Activated naive CD8-positive, alpha-beta T cell treated with anti-CD3 and anti-CD28 coated beads, Interleukin-2, amount 10 ng/mL, durations not matched to agents 7 days and 5 days (primary cell): Measurements from ENCODE around the gene AHNAK. TPM values are rescaled to one million over a fixed set of nuclear protein-coding genes. Genes with fewer than 3 reads are reported as not detected.
"Not testable (repeated sequence)": the region's sequence is repeated elsewhere in the genome, so short reads cannot be mapped to it uniquely, and the experiment has no call there.

Experiments
- ATAC-seq: fragments of 150-1000 bp; cut with Tn5 transposase; one replicate; pipeline ENCODE4 v1.10.0; 2021; ENCODE audit warnings: low read depth, moderate library complexity
- POLR2A ChIA-PET: fragments of 350-600 bp; sonication (Branson Sonifier 250); formaldehyde crosslinking; loops from one replicate; lab custom pipeline; 2021; ENCODE audit warnings: antibody characterized with exemption; lab: Charles Lee
- DNase-seq: peaks from one replicate; pipeline ENCODE4 v3.0.0; 2021
- H3K27ac Mint-ChIP-seq: one replicate; pipeline ENCODE4 v1.8.0; 2022; ENCODE audit warnings: mild to moderate bottlenecking, mixed read lengths
- H3K27me3 Mint-ChIP-seq: one replicate; pipeline ENCODE4 v1.8.0; 2022; ENCODE audit warnings: mild to moderate bottlenecking, moderate library complexity, mixed read lengths
- H3K36me3 Mint-ChIP-seq: one replicate; pipeline ENCODE4 v1.8.0; 2021; ENCODE audit warnings: mild to moderate bottlenecking, mixed read lengths
- H3K4me1 Mint-ChIP-seq: one replicate; pipeline ENCODE4 v1.8.0; 2021; ENCODE audit warnings: mixed read lengths
- H3K4me3 Mint-ChIP-seq: one replicate; pipeline ENCODE4 v1.8.0; 2022; ENCODE audit warnings: mild to moderate bottlenecking, moderate library complexity, mixed read lengths
- H3K9me3 Mint-ChIP-seq: one replicate; pipeline ENCODE4 v1.8.0; 2021; ENCODE audit warnings: mixed read lengths
- total RNA-seq, 2 experiments: library from RNA; stranded (reverse); gene quantifications; one replicate each; pipeline ENCODE4 v1.2.3, GENCODE V29; 2021

Gene AHNAK
- total RNA-seq, 2 experiments from 2014 or later = 278 to 344 TPM

DNA sequence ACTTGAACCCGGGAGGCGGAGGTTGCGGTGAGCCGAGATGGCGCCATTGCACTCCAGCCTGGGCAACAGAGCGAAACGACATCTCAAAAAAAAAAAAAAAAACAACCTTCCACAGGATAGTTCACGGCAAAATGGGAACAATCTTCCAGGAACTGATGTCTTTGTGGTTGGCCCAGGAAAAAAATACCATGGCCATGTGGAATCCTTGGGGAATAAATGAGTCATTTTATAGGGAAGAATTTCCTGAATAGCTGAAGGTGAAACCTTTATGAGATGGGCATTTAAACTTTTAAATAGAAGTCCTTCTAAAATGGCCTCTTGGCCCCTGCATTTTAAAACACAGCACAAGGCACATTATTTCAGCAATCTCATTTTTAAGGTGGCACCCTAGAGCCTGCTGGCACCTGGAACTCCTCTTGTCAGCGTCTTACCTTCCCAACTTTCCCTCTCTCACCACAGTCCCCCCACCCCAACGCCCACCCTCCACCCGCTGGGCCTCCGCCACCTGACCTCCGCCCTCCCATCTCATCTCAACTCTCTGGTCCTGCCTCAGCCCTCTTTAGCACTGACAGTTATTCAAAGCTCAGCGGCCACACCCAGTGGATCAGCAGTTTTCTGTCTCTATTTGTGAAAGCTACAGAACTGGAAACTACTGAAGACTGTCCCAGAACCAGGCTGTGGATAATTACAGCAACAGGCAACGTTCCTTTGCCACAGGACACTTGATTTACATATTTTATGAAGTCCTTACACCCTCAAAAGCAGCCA lies 84.7 kb downstream of the AHNAK start:
- Mint-ChIP-seq H3K9me3 (no peaks in the 10 kb centered on the region), H3K36me3 (no peaks in the 10 kb centered on the region), H3K4me3 (no peak overlapping the region), H3K4me1 (peaks cover 2% of the 10 kb centered on the region), H3K27me3 (peaks cover 3% of the 10 kb centered on the region), H3K27ac (no peak overlapping the region)
- POLR2A ChIA-PET = no interaction called here
- DNase-seq = no peak
- no peak for ATAC-seq

DNA sequence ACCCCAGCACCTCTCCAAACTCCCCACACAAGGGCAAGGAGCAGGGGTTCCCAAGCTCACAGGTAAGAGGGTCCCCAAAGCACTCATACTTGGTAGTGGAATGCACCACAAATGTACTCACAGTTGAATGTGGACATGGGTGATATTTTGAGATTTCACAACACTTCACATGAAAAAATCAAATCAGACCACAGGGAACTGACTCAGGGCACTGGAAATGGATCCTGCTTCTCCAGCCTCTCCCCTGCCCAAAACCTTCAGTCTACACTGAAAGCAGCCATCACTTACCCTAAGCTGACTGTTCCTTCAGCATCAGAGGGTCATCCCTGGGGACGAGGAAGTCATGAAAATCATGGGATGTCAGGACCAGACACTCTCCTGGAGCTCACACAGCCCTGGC lies 87.5 kb downstream of the AHNAK start:
- H3K4me1 Mint-ChIP-seq = peaks cover 2% of the 10 kb centered on the region
- no peak overlapping the region for H3K4me3 Mint-ChIP-seq
- no peaks in the 10 kb centered on the region for H3K36me3 Mint-ChIP-seq
- DNase-seq = no peak
- no peak for ATAC-seq
- peaks cover 3% of the 10 kb centered on the region for H3K27me3 Mint-ChIP-seq
- H3K27ac Mint-ChIP-seq = no peak overlapping the region
- no peaks in the 10 kb centered on the region for H3K9me3 Mint-ChIP-seq
- POLR2A ChIA-PET = no interaction called here

DNA sequence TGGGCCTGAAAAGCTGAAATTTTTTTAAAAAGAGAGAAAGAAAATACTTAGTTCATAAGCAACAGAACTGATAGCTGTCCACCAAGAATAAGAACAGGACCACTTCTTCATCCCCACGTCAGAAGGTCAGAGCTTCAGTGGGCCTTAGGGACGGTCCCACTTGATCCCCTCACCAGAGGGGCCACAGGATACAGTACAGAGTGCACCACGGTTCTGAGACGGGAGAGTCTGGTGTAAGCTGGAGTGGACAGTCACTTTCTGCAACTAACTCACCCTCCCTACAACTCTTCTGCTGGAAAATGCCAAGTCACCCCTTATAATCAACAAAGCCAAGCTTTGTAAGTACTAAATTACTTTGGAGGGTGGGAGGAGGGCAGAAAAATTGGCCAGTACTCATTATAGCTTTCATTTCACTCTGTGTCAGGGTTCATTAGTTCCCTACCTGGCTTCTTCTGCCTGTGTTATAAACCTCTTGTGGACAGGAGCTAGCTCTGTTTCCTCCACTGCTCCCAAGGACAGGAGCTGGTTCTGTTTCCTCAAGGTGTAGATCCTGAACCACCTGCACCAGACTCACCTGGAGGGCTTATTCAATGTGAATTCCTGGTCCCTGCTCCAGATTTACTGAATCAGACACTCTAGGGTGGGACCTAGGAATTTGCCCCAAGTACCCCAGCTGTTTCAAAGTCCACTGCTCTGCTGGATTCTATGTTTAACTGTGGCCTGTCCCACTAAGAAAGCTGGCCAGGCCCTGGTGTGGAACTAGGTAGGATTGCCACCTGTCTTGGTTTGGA lies 88.2 kb downstream of the AHNAK start:
- Mint-ChIP-seq H3K27me3 (peaks cover 2% of the 10 kb centered on the region), H3K4me1 (peaks cover 2% of the 10 kb centered on the region), H3K36me3 (no peaks in the 10 kb centered on the region), H3K9me3 (no peaks in the 10 kb centered on the region), H3K27ac (no peak overlapping the region), H3K4me3 (no peak overlapping the region)
- DNase-seq = no peak
- POLR2A ChIA-PET = no interaction called here
- ATAC-seq = no peak

DNA sequence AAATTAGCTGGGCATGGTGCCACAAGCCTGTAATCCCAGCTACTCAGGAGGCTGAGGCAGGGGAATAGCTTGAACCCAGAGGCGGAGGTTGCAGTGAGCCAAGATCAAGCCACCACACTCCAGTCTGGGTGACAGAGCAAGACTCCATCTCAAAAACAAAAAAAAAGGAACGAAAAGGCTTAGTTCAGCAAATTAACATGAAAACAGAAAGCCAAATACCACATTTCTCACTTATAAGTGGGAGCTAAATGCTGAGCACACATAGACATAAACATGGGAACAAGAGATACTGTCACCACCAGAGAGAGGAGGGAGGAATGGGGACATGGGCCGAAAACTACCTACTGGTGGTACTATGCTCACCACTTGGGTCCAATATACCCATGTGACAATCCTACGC lies 89.1 kb downstream of the AHNAK start:
- Mint-ChIP-seq H3K36me3 (no peaks in the 10 kb centered on the region), H3K27ac (no peak overlapping the region), H3K27me3 (no peaks in the 10 kb centered on the region), H3K4me1 (no peaks in the 10 kb centered on the region), H3K9me3 (no peaks in the 10 kb centered on the region), H3K4me3 (no peak overlapping the region)
- POLR2A ChIA-PET = no interaction called here
- no peak for ATAC-seq
- no peak for DNase-seq

DNA sequence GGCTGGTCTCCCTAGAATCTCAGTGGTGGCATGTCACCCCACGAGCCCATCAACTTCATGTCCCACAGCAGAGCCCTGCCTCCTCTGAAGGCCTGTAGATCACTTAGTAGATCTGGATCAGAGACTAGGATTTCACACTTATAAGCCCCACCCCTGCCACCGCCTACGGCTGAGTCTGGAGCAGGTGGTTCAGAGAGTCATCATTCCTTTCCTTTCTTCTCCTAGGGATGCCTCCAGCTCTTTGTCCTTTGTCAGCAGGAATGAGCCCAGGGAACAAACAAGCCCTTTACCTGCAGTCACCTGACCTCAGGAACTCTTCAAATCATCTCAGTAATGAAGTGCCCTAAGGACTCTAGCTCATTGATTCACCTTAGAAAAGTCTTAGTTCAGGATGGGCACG lies 90.0 kb downstream of the AHNAK start:
- ATAC-seq = no peak
- no peaks in the 10 kb centered on the region for H3K36me3 Mint-ChIP-seq
- H3K4me1 Mint-ChIP-seq = no peaks in the 10 kb centered on the region
- no peaks in the 10 kb centered on the region for H3K27me3 Mint-ChIP-seq
- POLR2A ChIA-PET = no interaction called here
- H3K4me3 Mint-ChIP-seq = no peak overlapping the region
- H3K27ac Mint-ChIP-seq = no peak overlapping the region
- H3K9me3 Mint-ChIP-seq = no peaks in the 10 kb centered on the region
- no peak for DNase-seq

DNA sequence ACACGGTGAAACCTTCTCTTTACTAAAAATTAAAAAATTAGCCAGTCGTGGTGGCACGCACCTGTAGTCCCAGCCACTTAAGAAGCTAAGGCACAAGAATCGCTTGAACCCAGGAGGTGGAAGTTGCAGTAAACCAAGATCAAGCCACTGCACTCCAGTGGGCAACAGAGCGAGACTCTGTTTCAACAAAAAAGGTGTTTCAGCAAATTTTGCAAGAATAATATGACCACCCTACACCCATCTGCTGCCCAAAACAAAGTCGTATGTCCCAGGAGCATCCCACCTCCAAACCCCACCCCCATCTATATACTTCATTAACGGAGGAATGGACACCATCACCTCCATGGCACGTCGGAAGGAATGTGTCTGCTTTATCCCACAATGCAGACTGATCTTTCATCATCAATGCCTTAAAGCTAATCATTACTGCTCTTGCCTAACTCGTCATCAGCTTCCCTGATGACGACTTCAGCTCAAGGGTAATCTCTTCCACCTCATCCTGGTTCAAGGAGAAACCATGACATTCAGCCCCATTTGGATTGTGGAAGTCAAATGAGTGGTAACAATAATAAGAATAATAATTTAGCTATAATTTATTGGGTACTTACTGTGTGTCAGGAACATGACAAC lies 93.7 kb downstream of the AHNAK start:
- Mint-ChIP-seq H3K4me1 (peaks cover 5% of the 10 kb centered on the region), H3K36me3 (no peaks in the 10 kb centered on the region), H3K27me3 (no peaks in the 10 kb centered on the region), H3K27ac (no peak overlapping the region), H3K4me3 (no peak overlapping the region), H3K9me3 (no peaks in the 10 kb centered on the region)
- no peak for DNase-seq
- no peak for ATAC-seq
- POLR2A ChIA-PET = no interaction called here

DNA sequence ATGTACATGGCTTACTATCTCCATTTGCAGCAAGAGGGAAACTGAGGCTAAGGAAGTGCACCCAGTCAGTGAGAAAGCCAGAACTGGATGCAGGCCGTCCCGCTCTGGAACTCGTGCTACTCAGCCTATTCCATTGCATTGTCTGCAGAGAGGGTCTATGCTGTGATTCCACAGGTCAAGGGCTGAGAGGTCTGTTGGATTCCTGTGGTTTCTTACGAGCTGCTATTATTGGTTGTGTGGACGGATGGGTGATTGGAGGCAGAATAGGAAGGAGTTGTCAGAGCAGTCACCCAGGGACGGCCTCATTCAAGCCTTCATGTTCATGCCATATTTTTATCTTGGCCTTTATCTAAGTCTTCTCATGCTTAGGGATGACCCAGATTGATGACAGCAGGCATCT lies 94.3 kb downstream of the AHNAK start:
- DNase-seq = no peak

DNA sequence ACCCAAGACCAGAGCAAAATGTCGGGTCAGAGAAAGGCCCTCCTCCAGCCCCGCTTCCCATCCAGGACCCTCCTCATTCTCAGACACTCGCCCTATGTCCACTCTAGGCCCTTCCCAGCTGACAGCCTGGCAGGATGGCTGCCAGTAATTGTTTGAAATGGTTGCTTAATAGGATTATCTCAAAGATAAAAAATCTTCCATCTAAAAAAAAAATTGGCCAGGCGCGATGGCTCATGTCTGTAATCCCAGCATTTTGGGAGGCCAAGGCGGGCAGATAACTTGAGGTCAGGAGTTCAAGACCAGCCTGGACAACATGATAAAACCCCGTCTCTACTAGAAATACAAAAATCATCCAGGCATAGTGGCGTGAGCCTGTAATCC lies 95.4 kb downstream of the AHNAK start:
- no peak for DNase-seq
- H3K27me3 Mint-ChIP-seq = peaks cover 11% of the 10 kb centered on the region

More for the DNA sequence above, 94.3 kb downstream of the AHNAK start:
- Mint-ChIP-seq H3K9me3 (no peaks in the 10 kb centered on the region), H3K4me1 (peaks cover 5% of the 10 kb centered on the region), H3K4me3 (no peak overlapping the region), H3K36me3 (no peaks in the 10 kb centered on the region), H3K27ac (no peak overlapping the region), H3K27me3 (peaks cover 4% of the 10 kb centered on the region)
- POLR2A ChIA-PET = interaction anchor here (0.7 kb wide), 2 partner anchors 53 to 84 kb away, joined by 5 to 6 read pairs; no protein-coding TSS in a partner anchor
- ATAC-seq = no peak

DNA sequence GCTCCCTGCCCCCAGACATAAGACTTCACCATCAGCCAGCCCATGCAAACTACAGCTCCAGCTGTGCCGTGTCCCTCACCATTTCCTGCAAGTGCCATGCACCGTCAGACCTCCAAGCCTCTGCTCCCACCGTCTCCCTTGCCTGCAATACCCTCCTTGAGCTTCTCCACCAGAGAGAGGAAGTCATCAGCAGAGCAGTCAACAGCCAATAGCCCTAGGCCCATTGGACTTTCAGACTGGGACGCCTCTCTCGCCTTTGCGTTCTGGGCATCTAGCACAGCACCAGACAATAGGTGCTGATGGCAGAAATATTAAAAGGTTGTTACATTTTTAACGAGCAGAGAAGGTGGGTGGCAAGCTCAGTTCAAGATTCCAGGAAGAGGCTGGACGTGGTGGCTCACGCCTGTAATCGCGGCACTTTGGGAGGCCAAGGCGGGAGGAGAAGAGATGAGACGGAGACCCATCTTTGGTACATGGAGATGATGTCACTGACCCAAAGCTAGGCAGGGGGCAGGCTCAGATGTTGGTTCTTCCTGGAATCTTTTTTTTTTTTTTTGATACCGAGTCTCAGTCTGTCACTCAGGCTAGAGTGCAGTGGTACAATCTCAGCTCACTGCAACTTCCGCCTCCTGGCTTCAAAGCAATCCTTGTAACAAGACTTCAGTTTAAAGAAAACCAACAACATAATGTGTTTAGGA lies 95.9 kb downstream of the AHNAK start:
- no peaks in the 10 kb centered on the region for H3K36me3 Mint-ChIP-seq
- no peak overlapping the region for H3K4me3 Mint-ChIP-seq
- H3K9me3 Mint-ChIP-seq = no peaks in the 10 kb centered on the region
- H3K27ac Mint-ChIP-seq = no peak overlapping the region
- H3K27me3 Mint-ChIP-seq = peaks cover 15% of the 10 kb centered on the region
- POLR2A ChIA-PET = interaction anchor here (0.8 kb wide), 1 partner anchor 61 kb away, joined by 3 read pairs; no protein-coding TSS in a partner anchor
- H3K4me1 Mint-ChIP-seq = peaks cover 5% of the 10 kb centered on the region
- ATAC-seq (no peak), DNase-seq (no peak)

More for the DNA sequence above, 95.4 kb downstream of the AHNAK start:
- H3K36me3 Mint-ChIP-seq = no peaks in the 10 kb centered on the region
- peaks cover 5% of the 10 kb centered on the region for H3K4me1 Mint-ChIP-seq
- POLR2A ChIA-PET = interaction anchor here (0.8 kb wide), 1 partner anchor 61 kb away, joined by 3 read pairs; no protein-coding TSS in a partner anchor
- no peak overlapping the region for H3K27ac Mint-ChIP-seq
- H3K4me3 Mint-ChIP-seq = no peak overlapping the region
- ATAC-seq = no peak
- H3K9me3 Mint-ChIP-seq = no peaks in the 10 kb centered on the region

DNA sequence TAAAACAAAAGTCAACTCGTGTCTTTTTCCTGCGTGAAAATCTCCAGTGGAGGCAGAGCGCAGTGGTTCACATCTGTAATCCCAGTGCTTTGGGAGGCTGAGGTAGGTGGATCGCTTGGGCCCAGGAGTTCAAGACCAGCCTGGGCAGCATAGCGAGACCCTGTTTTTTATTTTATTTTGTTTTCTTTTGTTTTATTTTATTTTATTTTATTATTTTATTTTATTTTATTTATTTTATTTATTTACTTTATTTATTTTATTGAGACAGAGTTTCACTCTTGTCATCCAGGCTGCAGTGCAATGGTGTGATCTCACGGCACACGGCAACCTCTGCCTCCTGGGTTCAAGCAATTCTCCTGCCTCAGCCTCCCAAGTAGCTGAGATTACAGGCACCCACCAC lies 96.7 kb downstream of the AHNAK start:
- H3K27ac Mint-ChIP-seq, DNase-seq, H3K4me3 Mint-ChIP-seq, ATAC-seq, POLR2A ChIA-PET, H3K36me3 Mint-ChIP-seq, H3K9me3 Mint-ChIP-seq, H3K4me1 Mint-ChIP-seq: not testable (repeated sequence)
- H3K27me3 Mint-ChIP-seq = peaks cover 22% of the 10 kb centered on the region

DNA sequence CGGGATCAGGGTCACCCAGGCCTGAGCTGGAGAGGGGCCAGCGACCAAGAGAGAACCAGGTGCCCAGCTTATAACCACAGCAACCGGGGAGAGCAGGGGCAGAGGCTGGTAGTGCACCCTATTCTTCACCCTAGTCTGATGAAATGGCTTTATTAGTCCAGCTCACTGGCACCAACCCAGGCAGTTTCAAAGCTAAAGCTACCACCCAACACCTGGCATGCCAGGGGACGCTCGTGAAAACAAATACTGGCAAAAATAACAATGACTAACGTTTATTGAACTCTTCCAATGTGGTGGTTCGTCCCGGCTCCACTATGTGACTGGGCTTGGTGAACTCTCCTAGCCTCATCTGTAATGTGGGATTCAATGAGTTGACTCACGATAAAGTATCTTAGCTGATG lies 97.2 kb downstream of the AHNAK start:
- DNase-seq = no peak

DNA sequence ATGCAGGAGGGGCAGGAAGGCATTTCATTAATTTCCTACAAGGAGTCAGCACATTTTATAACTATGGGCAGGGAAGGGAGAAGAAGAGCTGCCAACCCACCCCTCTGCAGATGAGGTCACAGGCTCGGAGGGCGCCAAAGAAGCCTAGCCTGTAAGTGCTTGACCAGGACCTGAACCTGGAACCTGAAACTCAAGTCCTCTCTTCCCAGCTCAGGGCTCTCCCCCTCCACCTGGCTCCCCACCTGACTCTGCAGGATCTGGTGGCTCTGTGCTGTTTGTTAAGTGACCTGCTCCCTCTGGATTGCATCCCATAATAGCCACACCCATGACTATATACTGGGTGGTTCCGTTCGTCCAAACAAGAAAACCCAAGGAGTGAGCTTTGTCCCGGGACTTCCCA lies 100.5 kb downstream of the AHNAK start:
- ATAC-seq = no peak
- H3K36me3 Mint-ChIP-seq = no peaks in the 10 kb centered on the region
- POLR2A ChIA-PET = no interaction called here

More for the DNA sequence above, 97.2 kb downstream of the AHNAK start:
- Mint-ChIP-seq H3K4me3 (no peak overlapping the region), H3K4me1 (peaks cover 8% of the 10 kb centered on the region), H3K27ac (no peak overlapping the region), H3K27me3 (peaks cover 23% of the 10 kb centered on the region), H3K9me3 (no peaks in the 10 kb centered on the region), H3K36me3 (no peaks in the 10 kb centered on the region)
- no peak for ATAC-seq
- POLR2A ChIA-PET = no interaction called here

DNA sequence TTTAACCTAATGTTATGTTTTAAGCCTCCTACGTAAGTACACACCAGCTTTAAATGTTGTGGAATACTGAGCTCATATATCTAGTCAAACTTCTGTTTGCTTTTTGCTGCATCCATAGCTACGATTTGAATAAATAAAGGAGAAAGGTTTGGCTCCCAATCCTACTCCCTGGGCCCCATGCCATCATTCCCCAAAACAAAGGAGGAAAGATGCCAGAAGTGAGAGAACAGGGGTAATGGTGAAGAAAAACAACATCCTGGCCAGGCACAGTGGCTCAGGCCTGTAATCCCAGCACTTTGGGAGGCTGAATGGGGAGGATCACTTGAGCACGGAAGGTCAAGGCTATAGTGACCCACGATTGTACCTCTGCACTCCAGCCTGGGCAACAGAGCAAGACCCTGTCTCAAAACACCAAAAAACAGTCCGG lies 101.3 kb downstream of the AHNAK start:
- Mint-ChIP-seq H3K36me3 (no peaks in the 10 kb centered on the region), H3K9me3 (no peaks in the 10 kb centered on the region), H3K4me1 (peaks cover 4% of the 10 kb centered on the region), H3K4me3 (no peak overlapping the region), H3K27me3 (peaks cover 30% of the 10 kb centered on the region), H3K27ac (no peak overlapping the region)
- ATAC-seq = no peak
- no peak for DNase-seq
- POLR2A ChIA-PET = interaction anchor here (0.9 kb wide), 1 partner anchor 106 kb away, joined by 3 read pairs; no protein-coding TSS in a partner anchor

More for the DNA sequence above, 100.5 kb downstream of the AHNAK start:
- peaks cover 30% of the 10 kb centered on the region for H3K27me3 Mint-ChIP-seq
- peaks cover 9% of the 10 kb centered on the region for H3K4me1 Mint-ChIP-seq
- no peak for DNase-seq
- H3K27ac Mint-ChIP-seq = no peak overlapping the region
- no peaks in the 10 kb centered on the region for H3K9me3 Mint-ChIP-seq
- H3K4me3 Mint-ChIP-seq = no peak overlapping the region
